ENCODE measurements around the gene SLC25A24.
"Not testable (repeated sequence)": the region's sequence is repeated elsewhere in the genome, so short reads cannot be mapped to it uniquely, and the experiment has no call there.

Gene SLC25A24

GRCh38 chr1:108193333-108193732, 6.8 kb downstream of the SLC25A24 start:
- DNase-seq, result no peak

- DNase-seq, result no peak
Observed at GRCh38 chr1:108192581-108192980, 7.6 kb downstream of the SLC25A24 start.

GRCh38 chr1:108190686-108191416, 9.3 kb downstream of the SLC25A24 start:
- DNase-seq, result no peak

- no peak for DNase-seq
Observed at GRCh38 chr1:108190001-108190634, 10.0 kb downstream of the SLC25A24 start.

- no peak for DNase-seq
Observed at GRCh38 chr1:108188801-108189200, 11.3 kb downstream of the SLC25A24 start.

- DNase-seq, result no peak
Observed at GRCh38 chr1:108182959-108183700, 17.0 kb downstream of the SLC25A24 start.

- no peak for DNase-seq
Observed at GRCh38 chr1:108179018-108179417, 21.1 kb downstream of the SLC25A24 start.

- DNase-seq, result not testable (repeated sequence)
Observed at GRCh38 chr1:108162409-108162808, 37.7 kb downstream of the SLC25A24 start.

- DNase-seq, result not testable (repeated sequence)
Observed at GRCh38 chr1:108159951-108160350, 40.2 kb downstream of the SLC25A24 start.

GRCh38 chr1:108158893-108159453, 41.2 kb downstream of the SLC25A24 start:
- no peak for DNase-seq

GRCh38 chr1:108154314-108154713, 45.8 kb downstream of the SLC25A24 start:
- no peak for DNase-seq

- DNase-seq, result no peak
Observed at GRCh38 chr1:108152782-108153222, 47.3 kb downstream of the SLC25A24 start.

- no peak for DNase-seq
Observed at GRCh38 chr1:108151548-108151947, 48.6 kb downstream of the SLC25A24 start.

- DNase-seq, result no peak
Observed at GRCh38 chr1:108149796-108150467, 50.2 kb downstream of the SLC25A24 start.

- not testable (repeated sequence) for DNase-seq
Observed at GRCh38 chr1:108144569-108144968, 55.6 kb downstream of the SLC25A24 start.

- no peak for DNase-seq
Observed at GRCh38 chr1:108142773-108143394, 57.3 kb downstream of the SLC25A24 start.

GRCh38 chr1:108142258-108142657, 57.9 kb downstream of the SLC25A24 start:
- DNase-seq, result no peak

- no peak for DNase-seq
Observed at GRCh38 chr1:108141621-108142020, 58.5 kb downstream of the SLC25A24 start.

GRCh38 chr1:108140936-108141335, 59.2 kb downstream of the SLC25A24 start:
- DNase-seq, result no peak

GRCh38 chr1:108140177-108140576, 60.0 kb downstream of the SLC25A24 start:
- DNase-seq, result no peak

GRCh38 chr1:108139555-108139954, 60.6 kb downstream of the SLC25A24 start:
- not testable (repeated sequence) for DNase-seq

- not testable (repeated sequence) for DNase-seq
Observed at GRCh38 chr1:108133148-108133547, 67.0 kb downstream of the SLC25A24 start.

Data from NCI-H446 treated with DMSO at 0.1 percent for 48 hours (cell line).